Hepatocyte (in vitro differentiated cells): ENCODE measurements around the gene MEF2B.

ENCODE experiments used
- CTCF ChIP-seq: fragments of 200-600 bp; sonication (generic); IDR thresholded peaks from 2 replicates; pipeline ENCODE4 v1.5.1; 2016; ENCODE audit warnings: antibody characterized with exemption, mild to moderate bottlenecking; ENCODE audit not compliant: poor library complexity
- EZH2 ChIP-seq: fragments of 200-600 bp; sonication (generic); IDR thresholded peaks from 2 replicates; pipeline ENCODE4 v1.6.1; 2016; ENCODE audit warnings: antibody characterized with exemption, mild to moderate bottlenecking, borderline replicate concordance
- EZH2phosphoT487 ChIP-seq: fragments of 200-600 bp; sonication (generic); IDR thresholded peaks from one replicate; pipeline ENCODE4 v1.6.1; 2018; ENCODE audit warnings: antibody characterized with exemption, mild to moderate bottlenecking, low read depth, moderate library complexity; ENCODE audit not compliant: unreplicated experiment, severe bottlenecking

- no peak for TF ChIP-seq CTCF
- no peak for TF ChIP-seq EZH2
- no peak for TF ChIP-seq EZH2phosphoT487
Observed at GRCh38 chr19:19165396-19165795, 4.7 kb downstream of the MEF2B start.
